GM19438 (cell line): Measurements from ENCODE around the gene UBL3.
A peak's percentile ranks its signal among the peaks of the same experiment; 100 is the strongest.

Experiments used
- ATAC-seq: cut with Tn5 transposase; IDR thresholded peaks from one replicate; pipeline ENCODE4 v1.9.1; 2021; ENCODE audit warnings: low read depth; ENCODE audit not compliant: unreplicated experiment

The UBL3 gene

DNA sequence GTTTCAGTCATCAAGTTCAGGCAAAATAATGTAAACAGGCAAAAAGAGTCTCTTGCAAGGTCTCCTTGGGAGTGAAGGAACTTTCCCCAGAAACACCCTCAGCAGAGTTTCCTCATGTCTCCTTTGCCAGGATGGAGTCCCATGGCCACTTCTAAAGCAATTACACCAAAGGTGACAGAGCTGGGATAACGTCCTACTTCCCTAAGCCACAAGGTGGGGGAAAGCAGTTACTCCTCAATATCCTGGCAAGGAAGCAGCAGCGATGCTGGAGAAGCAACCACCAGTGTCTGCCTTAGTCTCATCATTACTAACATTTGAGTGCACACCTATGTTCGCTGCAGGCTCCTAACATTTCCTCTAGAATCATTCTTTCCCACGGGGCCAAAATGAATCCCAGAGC is 88.6 kb downstream of the UBL3 start:
- ATAC-seq, result no peak

DNA sequence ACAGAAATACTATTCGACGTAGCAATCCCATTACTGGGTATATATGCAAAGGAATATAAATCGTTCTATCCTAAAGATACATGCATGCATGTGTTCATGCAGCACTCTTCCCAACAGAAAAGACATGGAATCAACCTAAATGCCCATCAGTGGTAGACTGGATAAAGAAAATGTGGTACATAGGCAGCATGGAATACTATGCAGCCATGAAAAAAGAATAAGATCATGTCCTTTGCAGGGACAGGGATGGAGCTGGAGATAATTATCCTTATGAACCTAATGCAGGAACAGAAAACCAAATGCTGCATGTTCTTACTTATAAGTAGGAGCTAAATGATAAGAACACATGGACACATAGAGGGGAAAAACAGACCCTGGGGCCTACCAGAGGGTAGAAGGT is 89.3 kb downstream of the UBL3 start:
- no peak for ATAC-seq

DNA sequence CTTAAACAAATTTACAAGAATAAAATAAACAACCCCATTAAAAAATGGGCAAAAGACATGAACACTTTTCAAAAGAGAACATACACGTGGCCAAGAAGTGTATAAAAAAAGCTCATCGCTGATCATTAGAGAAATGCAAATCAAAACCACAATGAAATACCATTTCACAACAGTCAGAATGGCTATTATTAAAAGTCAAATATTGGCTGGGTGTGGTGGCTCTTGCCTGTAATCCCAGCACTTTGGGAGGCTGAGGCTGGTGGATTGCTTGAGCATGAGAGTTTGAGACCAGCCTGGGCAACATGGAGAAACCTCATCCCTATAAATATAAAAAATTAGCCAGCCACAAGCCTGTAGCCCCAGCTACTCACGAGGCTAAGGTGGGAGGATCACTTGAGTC is 89.9 kb downstream of the UBL3 start:
- no peak for ATAC-seq

DNA sequence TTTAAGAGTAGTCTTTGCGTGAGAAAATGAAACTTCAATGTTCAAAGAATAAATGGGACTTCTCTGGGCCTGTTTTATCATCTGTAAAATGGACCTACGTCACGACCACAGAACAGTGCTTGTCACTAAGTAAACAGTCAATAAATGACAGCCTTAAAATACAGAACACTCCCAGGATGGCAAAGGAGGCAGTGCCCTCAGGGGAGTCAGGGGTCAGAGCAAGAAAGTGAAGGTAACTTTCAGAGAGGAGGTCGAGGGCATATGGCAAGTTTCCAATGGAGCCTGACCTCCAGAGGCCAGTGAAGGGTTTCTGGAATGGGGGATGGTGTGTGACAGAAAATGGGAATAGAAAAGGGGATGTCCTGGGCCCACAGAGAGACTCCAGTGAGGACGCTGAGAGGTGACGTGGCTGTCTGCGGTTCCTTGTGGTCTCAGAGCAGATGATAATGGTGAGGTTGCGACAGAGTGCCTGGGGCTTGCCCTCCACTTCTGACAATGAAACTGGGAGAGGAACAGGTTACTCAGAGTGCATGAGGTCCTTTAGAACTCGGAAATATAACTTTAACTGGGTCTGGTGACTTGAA is 91.8 kb downstream of the UBL3 start:
- peak; percentile 94 for ATAC-seq

DNA sequence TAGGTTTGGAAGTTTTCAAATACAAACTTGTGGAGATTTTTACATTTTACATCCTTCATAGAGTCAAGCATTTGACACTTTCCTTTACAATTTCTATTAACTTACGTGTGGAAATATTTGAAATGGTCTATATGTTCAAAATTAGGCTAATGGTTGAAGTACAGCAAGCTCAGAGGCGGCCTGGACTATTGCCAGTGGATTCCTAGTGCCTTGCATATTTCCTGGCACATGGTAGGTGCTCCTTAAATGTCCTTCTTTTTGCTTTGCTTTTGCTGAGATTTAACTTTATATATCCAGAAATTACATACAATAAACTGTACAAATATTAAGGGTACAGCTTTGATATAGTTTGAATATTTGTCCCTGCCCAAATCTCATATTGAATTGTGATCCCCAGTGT is 93.9 kb downstream of the UBL3 start:
- ATAC-seq, result no peak

DNA sequence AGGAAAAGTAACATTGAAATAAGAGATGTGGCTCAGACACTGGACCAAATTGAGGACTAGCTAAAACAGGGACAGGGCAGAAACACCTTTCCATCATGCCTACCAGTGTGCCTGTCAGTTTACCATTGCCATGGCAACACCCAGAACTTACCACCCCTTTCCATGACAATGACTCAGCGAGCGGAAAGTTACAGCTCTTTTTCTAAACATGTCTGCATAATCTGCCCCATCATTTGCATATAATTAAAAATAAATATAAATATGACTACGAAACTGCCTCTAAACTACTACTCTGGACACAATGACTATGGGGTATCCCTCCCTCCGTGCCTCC is 96.0 kb downstream of the UBL3 start:
- no peak for ATAC-seq

DNA sequence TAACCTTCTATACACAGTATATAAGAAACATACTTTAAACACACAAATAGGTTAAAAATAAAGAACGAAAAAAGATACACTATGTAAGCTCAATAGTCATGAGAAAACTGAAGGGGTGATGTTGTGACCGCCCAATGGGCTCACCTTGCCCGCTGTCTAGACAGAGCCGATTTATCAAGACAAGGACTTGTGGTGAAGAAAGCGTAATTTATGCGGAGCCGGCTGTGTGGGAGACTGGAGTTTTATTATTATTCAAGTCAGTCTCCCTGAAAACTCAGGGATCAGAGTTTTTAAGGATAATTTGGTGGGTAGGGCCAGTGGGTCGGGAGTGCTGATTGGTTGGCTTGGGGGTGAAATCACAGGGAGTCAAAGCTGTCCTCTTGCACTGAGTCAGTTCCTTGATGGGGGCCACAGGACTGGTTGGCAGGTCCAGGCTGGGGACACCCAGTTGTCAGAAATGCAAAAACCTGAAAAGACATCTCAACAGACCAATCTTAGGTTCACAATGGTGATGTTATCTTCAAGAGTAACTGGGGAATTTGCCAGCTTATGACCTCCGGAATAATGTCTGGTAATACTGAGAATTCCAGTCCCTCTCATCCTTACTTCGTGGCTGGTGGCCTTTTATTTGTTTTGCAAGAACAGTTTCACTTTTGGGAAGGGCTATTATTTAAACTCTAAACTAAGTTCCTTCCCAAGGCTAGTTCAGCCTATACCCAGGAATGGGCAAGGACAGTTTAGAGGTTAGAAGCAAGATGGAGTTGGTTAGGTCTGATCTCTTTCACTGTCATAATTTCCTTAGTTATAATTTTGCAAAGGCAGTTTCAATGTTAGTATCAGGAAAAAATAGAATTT is 96.6 kb downstream of the UBL3 start:
- ATAC-seq, result no peak

DNA sequence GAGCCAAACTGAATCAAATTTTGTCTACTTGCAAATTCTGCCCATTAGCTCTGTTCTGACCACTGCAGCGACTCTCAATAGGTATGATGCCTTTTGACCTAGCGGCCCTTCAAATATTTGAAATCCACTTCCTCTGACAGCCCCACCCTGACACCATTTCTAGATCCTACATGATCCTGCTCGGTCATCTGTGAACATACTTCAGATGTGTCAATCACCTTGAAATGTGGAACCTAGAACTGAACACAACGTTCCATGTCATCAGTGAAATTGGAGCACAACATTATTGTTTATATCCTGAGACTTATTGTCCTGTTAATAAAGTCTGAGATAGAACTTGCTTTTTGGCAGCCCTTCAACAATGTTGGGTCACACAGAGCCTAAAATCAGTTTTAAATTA is 98.2 kb downstream of the UBL3 start:
- ATAC-seq, result no peak

DNA sequence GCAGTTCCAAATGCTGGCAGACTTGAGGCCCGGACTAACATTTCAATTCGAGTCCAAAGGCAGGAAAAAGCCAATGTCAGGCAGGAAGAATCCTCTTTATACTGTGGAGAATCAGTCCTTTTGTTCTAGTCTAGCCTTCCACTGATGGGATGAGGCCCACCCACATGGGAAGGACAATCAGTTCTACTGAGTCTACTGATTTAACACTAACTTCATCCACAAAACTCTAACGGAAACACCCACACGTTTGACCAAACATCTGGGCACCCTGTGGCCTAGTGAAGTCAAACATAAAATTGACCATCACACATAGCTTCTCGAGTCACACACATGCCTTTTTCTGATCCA is 100.3 kb downstream of the UBL3 start:
- ATAC-seq, result no peak

DNA sequence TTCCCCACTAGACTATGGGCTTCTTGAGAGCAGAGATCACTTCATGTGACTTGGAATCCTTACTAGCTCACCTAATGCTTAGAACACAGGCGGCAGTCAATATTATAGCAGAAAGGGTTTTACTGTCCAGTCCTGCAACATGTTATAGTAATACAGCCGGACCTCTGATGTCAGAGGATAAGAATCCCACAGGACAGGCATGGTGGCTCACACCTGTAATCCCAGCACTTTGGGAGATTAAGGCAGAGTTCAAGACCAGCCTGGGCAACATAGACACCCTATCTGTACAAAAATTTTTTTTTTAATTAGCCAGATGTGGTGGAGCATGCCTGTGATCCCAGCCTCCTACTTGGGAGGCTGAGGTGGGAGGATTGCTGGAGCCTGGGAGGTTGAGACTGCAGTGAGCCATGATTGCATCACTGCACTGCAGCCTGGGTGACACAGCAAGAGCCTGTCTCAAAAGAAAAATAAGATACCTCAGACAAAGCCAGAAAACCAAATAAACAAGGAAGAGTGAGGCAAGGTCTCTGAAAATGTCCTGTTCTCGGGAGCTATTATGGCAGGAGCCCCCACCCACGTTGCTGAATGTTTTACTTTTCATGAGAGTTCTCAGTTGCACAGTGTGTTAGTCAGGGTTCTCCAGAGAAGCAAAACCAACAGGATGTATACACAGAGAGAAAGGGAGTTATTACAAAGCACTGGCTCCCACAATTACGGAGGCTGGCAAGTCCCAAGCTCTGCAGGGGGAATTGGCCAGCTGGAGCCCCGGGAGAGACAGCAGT is 100.8 kb downstream of the UBL3 start:
- no peak for ATAC-seq

DNA sequence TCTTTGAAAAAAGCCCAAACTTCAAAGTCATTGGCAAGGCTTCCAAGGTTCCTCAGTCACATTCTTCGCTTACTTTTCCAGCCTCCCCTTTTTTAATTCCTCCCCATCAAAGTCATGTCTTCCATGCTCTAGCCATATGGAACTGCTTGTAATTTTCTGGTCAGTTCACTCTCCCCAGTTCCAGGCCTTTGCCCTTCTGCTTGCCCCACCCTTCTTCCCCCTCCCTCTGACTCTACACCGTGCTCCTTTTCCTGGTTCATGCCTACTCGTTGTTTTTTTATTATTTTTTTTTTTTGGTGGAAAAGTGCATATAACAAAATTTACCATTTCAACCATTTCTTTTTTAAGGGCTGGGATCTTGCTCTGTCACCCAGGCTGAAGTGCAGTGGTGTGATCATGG is 102.3 kb downstream of the UBL3 start:
- no peak for ATAC-seq

DNA sequence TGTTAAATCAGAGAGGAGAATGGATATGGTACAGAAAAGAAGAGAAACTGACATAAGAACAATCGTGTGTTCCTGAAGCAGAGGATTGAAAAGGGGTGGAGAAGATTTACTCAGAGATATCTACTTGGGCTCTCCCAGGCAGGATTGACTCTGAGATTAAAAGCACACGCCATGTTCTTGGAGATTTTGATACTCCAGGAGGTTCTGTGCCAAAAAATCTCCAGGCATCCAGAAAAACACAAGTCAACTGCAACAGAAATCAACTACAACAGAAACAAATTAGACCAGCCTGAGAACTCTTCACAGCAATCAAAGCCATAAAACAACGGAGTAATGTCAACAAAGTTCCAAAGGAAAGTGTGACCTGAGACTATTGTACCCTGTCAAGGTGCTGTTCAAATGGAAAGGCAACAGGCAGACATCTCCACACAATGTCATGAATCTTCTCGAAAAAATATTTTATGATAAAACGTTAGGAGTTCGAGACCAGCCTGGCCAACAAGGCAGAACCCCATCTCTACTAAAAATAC is 104.2 kb downstream of the UBL3 start:
- ATAC-seq, result no peak

DNA sequence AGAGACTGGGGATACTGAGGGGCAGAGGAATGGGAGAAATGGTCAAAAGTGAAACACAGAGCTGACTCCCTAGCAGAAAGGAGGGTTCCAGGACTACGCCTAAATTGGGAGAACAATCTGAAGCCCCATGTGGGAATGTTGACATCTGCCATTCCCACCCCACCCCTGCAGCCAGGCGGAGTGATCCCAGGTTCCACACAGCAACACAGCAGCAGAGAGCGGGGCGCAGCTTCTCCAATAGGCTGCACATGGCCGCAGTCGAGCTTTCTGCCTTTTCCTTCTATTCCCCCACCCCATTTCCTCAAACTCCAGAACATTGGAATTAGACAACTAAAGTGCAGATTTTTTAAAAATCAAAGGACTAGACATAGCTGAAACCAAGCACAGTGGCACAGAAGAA is 104.7 kb downstream of the UBL3 start:
- no peak for ATAC-seq

DNA sequence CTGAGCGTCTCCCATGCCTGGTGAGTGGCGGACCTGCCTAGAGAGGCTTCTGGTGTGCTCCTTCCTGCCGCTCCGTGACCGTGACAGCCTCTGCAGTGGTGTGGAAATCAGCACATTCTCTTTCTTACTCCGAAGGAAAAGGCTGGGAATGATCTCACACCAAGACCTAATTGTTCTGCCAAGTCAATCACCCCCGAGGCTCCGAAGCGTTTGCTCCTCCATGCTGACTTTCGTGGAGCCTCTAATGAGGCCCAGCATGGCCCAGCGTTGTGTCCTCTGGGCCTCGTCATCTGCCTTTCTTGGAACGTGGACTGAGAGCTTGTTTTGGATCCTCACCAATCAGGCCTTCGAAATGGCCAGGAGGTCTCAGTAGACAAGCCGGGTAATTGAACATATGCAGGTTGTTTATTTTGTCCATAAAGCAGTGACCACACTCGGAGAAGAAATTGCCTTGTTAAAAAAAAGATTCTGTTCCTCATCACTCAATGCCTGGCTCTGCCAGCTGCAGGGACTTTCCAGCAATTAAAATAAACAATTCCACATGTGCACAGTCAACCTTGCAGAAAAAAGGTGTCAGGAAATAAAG is 107.1 kb downstream of the UBL3 start:
- ATAC-seq, result no peak

DNA sequence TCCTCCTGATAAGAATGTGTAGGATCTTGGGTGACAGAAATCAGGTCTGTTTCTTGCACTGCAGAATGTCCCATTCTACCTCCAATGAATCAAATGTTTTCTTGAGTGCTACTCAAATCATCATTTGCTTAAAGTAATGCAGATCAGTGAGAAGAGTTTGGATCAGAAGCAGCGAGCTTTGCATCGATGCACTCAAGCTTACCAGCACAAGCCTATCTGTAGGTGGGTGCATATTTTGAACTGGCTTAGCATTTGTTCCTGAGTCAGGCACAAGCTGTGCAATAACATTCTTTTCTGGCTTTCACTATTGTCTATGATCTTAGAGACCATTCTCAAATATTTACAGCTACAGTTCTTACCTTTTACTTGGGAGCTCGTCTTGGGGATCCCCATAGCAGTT is 109.5 kb downstream of the UBL3 start:
- ATAC-seq, result no peak

DNA sequence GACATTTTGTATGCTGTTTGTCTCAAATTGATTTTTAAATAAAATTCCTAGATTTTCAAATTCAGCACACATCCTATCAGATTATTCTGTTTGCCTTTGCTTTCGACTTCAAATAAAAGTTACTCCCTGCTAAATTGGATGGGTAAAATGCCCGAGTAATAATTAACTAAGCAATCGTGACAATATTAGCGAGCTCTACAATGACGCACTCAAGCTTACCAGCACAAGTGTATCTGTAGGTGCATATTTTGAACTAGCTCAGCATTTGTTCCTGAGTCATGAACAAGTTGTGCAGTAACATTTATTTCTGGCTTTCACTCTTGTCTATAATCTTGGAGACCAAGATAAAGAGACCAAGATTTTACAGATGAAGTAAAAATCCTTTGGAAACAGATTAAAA is 113.4 kb downstream of the UBL3 start:
- no peak for ATAC-seq

DNA sequence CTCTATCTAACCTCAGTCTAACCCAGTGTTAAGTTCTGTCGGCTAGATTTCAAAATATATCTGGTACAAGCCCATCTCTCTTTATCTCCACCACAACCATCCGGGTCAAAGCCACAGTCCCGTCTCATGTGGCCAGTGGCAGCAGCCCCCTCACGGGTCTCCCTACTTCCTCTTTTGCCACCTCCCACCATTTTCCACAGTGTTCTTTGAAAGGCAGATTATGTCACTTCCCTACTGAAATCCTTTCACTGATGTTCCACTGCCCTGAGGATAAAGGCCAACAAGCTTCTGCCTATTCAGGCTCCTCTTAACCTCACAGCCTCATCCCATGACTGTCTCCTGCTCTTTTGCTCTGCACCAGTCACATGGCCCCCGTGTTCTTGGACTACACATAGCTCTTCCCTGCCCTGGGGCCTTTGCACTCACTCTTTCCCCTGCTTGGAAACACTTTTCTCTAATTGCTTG is 117.2 kb downstream of the UBL3 start:
- ATAC-seq, result no peak

DNA sequence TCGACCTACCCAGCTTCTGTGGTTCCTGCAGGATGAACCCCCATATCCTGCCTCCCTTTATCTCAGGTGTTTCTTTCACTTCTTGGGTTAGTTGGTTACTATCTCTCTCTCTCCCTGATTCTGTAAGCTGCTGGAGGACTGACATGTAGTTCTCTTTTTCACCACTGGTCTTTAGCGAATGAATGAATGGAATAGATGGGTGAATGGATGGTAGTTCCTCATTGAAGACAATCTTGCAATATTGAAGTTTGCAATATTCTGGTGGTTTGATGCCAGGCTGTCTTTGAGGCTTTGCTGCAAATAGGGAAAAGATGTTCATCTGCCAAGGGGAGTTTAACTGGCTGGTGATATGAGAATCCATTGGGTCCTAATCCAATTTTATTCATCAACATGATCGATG is 120.2 kb downstream of the UBL3 start:
- no peak for ATAC-seq

DNA sequence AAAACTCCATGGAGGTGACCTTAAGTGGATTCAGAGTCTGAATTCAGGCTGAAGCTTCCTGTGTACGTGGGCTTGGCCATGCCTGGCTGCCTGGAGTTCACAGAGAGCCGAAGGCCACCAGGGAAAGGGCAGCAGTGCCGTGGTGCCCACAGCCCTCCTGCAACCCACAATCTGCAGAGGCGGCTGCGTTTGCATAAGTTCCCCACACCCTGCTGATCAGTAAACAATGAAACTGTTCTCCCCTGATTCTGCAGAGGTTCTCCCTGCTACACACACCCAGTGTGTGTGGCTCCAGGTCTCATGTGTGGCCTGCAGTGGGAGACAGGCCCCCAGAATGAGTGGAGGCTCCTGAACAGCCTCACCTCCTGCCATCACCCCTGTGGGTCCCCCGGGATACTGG is 128.0 kb downstream of the UBL3 start:
- no peak for ATAC-seq

DNA sequence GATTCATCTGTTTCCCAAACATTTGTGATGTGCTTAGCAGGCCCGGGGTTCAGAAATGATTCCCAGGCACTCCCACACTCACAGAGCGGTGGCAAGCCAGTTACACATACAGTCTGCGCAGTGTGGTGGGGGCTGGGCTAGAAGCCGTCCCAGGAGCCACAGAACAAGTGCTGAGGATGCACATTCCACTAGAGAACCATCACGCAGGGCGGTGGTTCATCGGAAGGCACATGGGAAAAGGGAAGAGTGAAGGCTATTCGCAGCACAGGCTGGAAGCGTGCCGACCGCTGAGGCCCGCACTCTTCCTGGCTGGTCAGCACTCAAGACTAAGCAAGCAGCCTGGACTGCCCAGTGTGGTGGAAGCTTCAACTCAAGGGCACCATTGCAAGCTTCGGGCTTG is 128.7 kb downstream of the UBL3 start:
- no peak for ATAC-seq

DNA sequence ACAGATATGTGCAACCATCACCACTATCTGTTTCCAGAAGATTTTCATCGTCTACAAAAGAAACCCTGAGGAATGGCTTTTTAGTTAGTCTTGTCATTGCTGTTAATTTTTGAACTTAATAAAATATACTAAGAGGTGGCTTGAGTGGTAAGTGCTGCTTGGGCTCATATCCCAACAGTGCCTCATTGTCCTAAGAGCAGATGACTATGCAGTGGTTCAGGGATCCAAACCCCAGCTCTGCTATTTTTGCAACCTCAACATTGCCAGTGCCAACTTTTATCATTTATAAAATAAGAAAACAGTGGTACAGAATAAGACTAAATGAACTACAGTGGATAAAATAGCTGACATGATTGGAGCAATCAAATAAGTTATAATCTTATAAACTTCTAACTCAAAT is 131.7 kb downstream of the UBL3 start:
- ATAC-seq, result no peak
